Activated CD4-positive, alpha-beta T cell treated with anti-CD3 and anti-CD28 coated beads, Interleukin-2, Interleukin-4, amounts not matched to agents 100 ng/mL and 50 ng/mL, durations not matched to agents 16 hours and 8 hours (primary cell): ENCODE results near the gene SPPL2A.
"Not testable (repeated sequence)": the region's sequence is repeated elsewhere in the genome, so short reads cannot be mapped to it uniquely, and the experiment has no call there.

Experiments used
- DNase-seq: peaks from one replicate; pipeline ENCODE4 v3.0.0-alpha.2; 2020; ENCODE audit warnings: low spot score

The SPPL2A gene

DNA sequence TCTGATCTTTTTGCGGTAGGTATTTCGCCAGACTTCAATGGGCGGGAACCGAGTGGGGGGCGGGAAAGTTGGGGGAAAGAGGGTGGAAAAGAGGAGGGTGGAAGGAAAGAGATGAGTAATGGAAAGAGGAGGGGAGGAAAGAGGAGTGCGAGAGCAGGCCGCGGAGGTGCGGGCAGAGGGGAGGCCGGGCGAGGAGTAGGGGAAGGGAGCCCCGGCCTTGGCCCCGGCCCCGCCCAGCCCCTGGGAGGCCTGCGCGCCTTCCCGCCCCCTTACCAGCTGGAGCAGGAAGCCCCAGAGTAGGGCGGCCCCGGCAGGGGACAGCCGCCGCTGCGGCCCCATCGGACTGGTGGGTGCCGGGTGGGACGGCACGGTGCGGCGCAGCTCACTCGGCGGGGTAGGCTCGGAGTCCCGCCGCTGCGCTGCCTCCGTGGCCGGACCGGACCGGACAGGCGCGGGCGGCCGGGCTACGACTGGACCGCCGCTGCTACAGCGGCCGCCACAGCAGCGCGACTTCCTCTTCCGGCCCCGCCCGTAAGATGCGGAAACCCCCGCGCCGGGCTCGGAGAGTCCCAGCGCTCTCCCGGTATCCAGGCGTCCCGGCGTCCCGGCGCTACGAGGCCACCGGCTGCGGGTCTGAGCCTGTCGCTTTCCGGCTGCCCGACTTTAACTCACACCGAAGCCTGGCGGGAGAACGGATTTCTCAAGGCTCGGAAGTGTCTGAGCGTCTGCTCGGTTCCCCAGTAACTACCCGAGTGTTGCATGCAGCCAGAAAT, at the start of gene SPPL2A:
Gene SPPL2A (minus strand): TSS at position 512 of the 773 bp plus-strand sequence. CDS start 173 bp downstream, at position 339.
- DNase-seq: peak; percentile 84

DNA sequence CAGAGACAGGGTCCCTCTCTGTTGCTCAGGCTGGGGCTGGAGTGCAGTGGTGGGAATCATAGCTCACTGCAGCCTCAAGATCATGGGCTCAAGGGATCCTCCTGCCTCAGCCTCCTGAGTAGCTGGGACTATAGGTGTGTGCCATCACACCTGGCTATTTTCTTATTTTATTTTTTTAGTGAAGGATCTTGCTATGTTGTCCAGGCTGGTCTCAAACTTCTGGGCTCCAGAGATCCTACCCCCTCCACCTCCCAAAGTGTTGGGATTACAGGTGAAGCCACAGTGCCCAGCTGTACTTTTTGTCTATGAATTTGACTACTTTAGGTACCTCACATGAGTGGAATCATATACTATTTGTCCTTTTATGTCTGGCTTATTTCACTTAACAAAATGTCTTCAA, 49.1 kb upstream of the SPPL2A start:
- no peak for DNase-seq

- DNase-seq: no peak
Measured at GRCh38 chr15:50813865-50814264, 48.4 kb upstream of the SPPL2A start.

DNA sequence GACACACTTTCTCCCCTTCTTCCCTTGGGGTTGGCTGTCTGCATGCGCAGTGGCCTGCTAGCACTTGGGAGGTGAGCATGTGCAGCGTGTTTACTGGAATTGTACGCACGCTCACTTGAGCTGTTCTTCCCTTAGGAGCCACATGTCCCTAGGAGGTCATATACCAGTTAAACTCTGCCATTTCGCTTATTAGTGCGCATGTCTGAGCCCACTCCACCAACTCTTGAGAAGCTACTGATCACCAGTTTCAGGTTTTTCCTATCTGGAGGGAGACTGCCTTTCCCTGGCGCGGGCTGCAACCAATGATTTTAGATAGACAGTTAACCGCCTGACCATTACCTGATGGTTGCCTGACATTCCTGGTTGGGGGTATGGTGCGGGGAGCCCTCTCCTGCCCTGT, 47.6 kb upstream of the SPPL2A start:
- DNase-seq: no peak

DNA sequence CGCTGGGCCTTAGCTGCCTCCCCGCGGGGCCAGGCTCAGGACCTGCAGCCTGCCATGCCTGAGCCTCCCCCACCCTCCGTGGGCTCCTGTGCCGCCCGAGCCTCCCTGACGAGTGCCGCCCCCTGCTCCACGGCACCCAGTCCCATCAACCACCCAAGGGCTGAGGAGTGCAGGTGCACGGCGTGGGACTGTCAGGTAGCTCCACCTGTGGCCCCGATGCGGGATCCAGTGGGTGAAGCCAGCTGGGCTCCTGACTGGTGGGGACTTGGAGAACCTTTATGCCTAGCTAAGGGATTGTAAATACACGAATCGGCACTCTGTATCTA, 46.6 kb upstream of the SPPL2A start:
- not testable (repeated sequence) for DNase-seq

DNA sequence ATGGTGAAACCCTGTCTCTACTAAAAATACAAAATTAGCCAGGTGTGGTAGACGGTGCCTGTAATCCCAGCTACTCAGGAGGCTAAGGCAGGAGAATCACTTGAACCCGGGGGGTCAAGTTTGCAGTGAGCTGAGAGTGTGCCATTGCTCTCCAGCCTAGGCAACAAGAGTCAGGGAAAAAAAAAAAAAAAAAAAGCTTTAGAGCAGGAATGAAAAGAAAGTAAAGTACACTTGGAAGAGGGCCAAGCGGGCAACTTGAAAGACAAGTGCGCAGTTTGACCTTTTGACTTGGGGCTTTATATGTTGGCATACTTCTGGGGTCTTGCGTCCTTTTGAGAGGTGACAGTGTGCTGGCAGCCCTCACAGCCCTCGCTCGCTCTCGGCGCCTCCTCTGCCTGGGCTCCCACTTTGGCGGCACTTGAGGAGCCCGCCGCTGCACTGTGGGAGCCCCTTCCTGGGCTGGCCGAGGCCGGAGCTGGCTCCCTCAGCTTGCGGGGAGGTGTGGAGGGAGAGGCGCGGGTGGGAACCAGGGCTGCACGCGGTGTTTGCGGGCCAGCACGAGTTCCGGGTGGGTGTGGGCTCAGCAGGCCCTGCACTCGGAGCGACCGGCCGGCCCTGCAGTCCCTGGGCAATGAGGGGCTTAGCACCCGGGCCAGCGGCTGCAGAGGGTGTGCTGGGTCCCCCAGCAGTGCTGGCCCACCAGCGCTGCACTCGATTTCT, 46.1 kb upstream of the SPPL2A start:
- not testable (repeated sequence) for DNase-seq

- no peak for DNase-seq
Measured at GRCh38 chr15:50810128-50810527, 44.6 kb upstream of the SPPL2A start.

DNA sequence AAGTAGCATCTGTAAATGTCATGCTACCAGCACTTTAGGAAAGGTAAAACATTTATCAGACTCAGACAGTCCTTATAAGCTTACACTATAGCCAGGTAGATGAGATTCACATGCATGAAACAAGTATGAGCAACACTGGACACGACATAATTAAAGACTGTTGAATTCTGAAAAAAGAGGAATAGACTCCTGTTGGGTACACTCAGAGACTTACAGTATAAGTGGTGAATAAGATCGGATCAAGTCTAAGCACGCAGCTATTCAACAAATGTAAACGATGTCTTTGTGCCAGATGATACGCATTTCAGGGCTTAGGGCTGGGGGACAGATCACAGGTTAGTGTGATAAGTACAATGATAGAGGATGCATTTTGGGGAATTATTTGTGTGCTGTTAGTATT, 43.2 kb upstream of the SPPL2A start:
- no peak for DNase-seq

DNA sequence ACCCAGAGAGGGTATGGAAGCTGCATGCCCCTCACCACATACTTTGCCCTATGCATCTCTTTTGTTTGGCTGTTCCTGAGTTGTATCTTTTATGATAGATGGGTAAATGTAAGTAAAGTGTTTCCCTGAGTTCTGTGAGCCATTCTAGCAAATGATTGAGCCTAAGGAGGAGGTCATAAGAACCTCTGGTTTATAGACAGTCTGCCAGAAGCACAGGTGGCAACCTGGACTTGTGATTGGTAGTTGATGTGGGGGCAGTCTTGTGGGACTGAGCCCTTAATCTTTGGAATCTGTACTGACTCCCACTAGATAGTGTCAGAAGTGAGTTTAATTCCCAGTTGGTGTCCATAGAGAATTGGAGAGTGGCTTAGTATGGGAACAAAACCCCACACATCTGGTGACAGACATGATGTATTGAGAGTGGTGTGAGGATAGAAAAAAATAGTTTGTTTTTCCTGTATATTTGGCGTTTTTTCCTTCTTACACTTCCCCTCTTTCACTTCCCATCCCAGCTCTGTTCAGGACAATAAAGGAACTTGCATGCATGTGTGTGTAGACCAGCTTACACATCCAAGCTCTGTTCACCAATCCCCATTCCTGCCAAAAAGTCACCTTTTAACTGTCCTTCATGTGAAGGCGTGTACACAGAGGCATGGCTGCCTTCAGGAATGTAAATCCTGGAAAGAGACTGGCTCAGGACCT, 38.1 kb upstream of the SPPL2A start:
- DNase-seq: no peak

- DNase-seq: no peak
Measured at GRCh38 chr15:50800715-50801114, 35.2 kb upstream of the SPPL2A start.

GRCh38 chr15:50798684-50799083, 33.2 kb upstream of the SPPL2A start:
- DNase-seq: no peak

DNA sequence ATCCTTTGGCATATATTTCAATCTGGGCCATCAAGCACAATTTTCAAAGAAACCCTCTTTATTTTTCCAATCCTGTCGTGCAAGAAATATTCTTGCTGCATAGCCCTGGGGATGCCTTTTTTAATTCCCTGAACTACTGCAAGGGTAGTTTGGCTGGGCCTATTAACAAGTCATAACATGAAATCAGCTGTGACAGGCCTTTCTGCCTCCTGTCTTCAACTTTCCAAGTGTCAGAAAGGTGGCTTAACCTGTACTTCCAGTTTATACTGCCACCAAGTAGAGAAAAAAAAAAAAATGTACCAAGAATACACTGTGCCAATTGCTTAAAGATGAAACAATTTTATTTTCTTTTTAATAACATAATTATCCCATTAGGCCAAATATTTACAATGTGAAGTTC, 32.4 kb upstream of the SPPL2A start:
- no peak for DNase-seq

- DNase-seq: no peak
Measured at GRCh38 chr15:50791486-50791885, 26.0 kb upstream of the SPPL2A start.

- no peak for DNase-seq
Measured at GRCh38 chr15:50790778-50791453, 25.4 kb upstream of the SPPL2A start.

- DNase-seq: no peak
Measured at GRCh38 chr15:50786871-50787270, 21.4 kb upstream of the SPPL2A start.

GRCh38 chr15:50786438-50786837, 20.9 kb upstream of the SPPL2A start:
- no peak for DNase-seq

GRCh38 chr15:50783895-50784294, 18.4 kb upstream of the SPPL2A start:
- no peak for DNase-seq

DNA sequence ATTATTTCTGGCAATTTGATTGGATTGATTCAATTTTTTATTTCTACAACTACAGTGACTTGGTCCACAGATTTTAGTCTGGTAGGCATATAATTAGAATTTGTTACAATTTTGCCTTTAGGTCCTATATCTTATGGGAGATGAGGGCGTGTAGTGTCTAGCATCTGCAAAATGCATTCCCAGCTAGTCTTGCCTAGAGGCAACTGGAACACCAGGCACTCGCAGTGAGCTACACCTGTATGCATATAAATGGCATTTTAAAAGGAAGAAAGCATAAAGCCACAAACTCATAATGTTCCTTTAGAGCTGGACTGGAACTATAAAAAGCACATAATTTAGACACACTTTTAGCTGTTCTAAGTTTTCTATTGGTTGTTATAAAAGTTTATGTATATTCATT, 17.9 kb upstream of the SPPL2A start:
- DNase-seq: no peak

- DNase-seq: no peak
Measured at GRCh38 chr15:50778086-50778485, 12.6 kb upstream of the SPPL2A start.

DNA sequence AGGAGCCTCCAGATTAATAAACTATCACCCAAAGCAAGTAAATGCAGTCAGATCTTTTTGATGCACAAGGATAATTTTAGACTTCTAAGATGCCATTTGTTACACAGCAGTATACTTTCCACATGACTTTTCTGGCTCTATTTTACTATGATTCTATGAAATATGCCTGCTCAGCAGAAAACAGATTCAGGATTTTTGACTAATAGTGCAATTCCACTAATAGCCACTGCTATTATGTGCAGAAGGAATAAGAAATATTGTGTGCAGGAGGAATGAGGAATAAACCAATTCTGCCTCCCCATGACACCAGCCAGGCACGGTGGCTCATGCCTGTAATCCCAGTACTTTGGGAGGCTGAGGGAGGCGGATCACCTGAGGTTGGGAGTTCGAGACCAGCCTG, 11.5 kb upstream of the SPPL2A start:
- DNase-seq: no peak

- no peak for DNase-seq
Measured at GRCh38 chr15:50774450-50774849, 8.9 kb upstream of the SPPL2A start.

DNA sequence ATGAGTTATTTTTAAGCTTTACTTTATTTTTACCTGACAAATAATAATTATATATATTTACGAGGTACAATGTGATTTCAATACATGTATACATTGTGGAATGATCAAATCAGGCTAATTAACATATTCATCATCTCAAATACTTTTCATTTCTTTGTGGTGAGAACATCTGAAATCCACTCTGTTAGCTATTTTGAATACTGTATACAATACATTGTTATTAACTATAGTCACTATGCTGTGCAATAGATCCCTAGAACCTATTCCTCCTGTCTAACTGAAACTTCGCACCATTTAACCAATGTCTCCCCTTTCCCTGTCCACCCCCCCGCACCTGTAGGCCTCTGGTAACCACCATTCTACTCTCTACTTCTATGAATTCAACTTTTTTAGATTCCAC, 7.9 kb upstream of the SPPL2A start:
- DNase-seq: no peak
